ENCODE data around the gene DLGAP1.

The DLGAP1 gene

DNA sequence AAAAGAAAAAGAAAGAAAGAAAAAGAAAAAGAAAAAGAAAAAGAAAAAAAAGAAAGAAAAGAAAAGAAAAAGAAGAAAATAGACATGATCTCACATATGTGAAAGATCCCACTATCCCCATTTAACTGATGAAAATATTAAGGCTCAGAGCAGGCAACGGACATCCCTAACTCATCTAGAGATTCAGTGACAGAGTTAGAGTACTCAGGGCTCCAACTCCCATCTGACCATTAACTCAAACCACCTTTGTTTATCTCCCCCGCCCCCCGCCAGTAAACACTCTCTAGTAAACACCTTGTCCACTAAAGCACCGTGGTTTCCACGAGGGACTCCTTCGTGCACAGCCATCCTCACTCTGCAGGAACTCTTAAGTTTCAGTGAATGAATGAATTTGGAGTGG, 862.2 kb downstream of the DLGAP1 start:
- DNase-seq, result peak in 2 of 42 donors; percentile 18 to 33
- intact Hi-C loops (cut with DNase I), result loop anchor here (5.0 kb wide), 1 partner anchor 141 kb away; the partner anchor contains the start of gene TGIF1

GRCh38 chr18:3590096-3590630, 864.9 kb downstream of the DLGAP1 start:
- peak in 1 of 42 donors; percentile 22 for DNase-seq
- intact Hi-C loops (cut with DNase I), result loop anchor here (5.0 kb wide), 1 partner anchor 138 kb away; the partner anchor contains the start of gene TGIF1

- DNase-seq, result peak in 41 of 42 donors; percentile 60 to 91 (median 78)
- intact Hi-C loops (cut with DNase I), result loop anchor here (2.0 to 10.0 kb wide), 2 partner anchors 61 to 303 kb away; no protein-coding TSS in a partner anchor
Measured at GRCh38 chr18:3585656-3586509, 869.2 kb downstream of the DLGAP1 start.

DNA sequence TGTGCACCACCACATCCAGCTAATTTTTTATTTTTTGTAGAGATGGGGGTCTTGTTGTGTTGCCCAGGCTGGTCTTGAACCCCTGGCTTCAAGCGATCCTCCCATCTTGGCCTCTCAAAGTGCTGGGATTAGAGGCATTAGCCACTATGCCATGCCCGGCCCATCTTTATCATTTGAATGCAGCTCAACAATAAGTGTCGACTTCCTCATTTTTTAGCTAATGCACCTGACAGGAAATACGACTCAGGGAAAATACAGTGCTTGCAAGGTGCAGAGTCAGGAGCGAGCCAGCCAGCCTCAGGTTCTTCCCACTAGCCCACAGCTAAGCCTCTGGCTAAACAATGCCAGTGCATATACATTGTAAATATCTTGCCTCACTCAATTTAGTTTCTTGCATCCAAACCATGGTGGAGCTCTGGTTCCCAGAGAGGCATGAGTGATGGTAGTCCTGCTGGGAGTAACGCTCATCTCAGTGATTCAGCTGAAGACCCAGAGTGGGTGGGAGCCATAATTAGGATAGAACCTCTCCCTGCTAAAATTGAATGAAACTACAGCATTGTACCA, 870.1 kb downstream of the DLGAP1 start:
- DNase-seq, result peak in 11 of 42 donors; percentile 15 to 70 (median 42)
- intact Hi-C loops (cut with DNase I), result loop anchor here (2.0 to 10.0 kb wide), 2 partner anchors 60 to 302 kb away; no protein-coding TSS in a partner anchor

DNA sequence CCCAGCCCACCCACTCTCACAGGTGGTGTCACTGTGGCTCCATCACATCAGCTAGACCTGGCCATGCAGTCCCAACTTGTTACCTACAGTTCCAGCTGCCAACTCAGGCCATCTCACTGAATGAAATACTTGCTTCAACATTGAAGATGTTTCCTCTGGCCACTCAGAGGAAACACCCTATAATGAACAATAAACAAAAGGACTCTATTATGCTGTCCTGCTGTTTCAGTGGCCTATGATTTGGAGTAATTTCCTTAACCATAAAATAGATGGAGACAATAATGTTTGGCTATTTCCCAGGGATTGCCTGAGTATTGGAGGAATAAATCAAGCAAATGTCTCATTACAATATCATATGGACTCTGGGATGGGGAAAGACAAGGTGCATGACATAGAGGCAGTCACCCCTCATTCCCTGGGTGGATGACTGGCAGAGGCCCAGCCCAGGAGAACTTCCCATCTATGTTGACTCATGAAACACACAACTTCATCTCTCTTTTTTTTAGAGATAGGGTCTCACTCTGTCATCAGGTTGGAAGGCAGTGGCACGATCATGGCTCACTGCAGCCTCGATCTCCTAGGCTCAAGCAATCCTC, 870.7 kb downstream of the DLGAP1 start:
- intact Hi-C loops (cut with DNase I), result loop anchor here (2.0 to 10.0 kb wide), 2 partner anchors 60 to 302 kb away; no protein-coding TSS in a partner anchor
- DNase-seq, result peak in 2 of 42 donors; percentile 6 to 30

- intact Hi-C loops (cut with DNase I), result loop anchor here (2.0 to 10.0 kb wide), 2 partner anchors 59 to 301 kb away; no protein-coding TSS in a partner anchor
- peak in 2 of 42 donors; percentile 3 to 6 for DNase-seq
Measured at GRCh38 chr18:3583873-3584247, 871.2 kb downstream of the DLGAP1 start.

GRCh38 chr18:3583106-3583872, 871.8 kb downstream of the DLGAP1 start:
- intact Hi-C loops (cut with DNase I), result loop anchor here (10.0 kb wide), 1 partner anchor 58 kb away; no protein-coding TSS in a partner anchor
- DNase-seq, result peak in 1 of 42 donors; percentile 8

DNA sequence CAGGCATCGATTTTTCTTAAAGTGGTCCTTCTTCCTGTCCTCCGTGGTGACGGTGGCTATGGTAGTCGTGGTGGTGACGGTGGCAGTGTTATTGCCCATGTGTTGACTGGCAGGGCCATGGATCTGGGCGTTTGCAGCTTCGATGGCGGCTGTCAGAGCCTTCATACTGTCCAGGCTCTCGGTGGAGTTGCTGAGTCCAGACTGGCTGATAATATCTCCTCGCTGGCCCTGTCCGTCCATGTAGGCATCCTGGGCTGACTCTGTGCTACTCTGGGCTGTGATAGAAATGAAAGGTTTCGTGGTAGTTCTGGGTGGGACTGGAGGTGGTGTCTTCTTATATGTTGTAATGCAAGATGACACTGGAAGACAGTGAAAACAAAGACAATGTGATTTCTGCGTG, 873.2 kb downstream of the DLGAP1 start:
- DNase-seq, result peak in 1 of 42 donors; percentile 29
- intact Hi-C loops (cut with DNase I), result loop anchor here (10.0 kb wide), 1 partner anchor 57 kb away; no protein-coding TSS in a partner anchor

- intact Hi-C loops (cut with DNase I), result loop anchor here (10.0 kb wide), 1 partner anchor 56 kb away; no protein-coding TSS in a partner anchor
Measured at GRCh38 chr18:3580523-3581025, 874.5 kb downstream of the DLGAP1 start.

DNA sequence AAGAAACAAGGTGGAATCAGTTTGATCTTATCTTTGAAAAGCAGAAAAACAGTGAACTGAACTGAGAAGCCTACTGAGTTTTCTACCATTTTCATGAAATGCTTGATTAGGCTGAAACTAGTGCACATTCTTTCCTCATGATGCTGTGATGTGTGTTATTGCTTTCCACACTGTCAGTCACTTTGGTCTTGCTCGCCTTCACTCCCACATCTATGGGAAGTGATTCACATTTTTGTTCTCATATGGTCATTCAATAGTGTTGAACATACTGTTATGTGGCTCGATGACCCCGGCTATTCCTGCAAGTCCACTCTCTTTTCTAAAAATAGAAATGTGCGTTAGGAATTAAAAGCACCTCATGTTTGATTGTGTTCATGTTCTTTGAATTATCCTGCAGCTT, 875.4 kb downstream of the DLGAP1 start:
- intact Hi-C loops (cut with DNase I), result loop anchor here (10.0 kb wide), 1 partner anchor 55 kb away; no protein-coding TSS in a partner anchor
- DNase-seq, result peak in 1 of 42 donors; percentile 23

More at GRCh38 chr18:3580523-3581025, 874.5 kb downstream of the DLGAP1 start:
- DNase-seq, result peak in 1 of 42 donors; percentile 9

DNA sequence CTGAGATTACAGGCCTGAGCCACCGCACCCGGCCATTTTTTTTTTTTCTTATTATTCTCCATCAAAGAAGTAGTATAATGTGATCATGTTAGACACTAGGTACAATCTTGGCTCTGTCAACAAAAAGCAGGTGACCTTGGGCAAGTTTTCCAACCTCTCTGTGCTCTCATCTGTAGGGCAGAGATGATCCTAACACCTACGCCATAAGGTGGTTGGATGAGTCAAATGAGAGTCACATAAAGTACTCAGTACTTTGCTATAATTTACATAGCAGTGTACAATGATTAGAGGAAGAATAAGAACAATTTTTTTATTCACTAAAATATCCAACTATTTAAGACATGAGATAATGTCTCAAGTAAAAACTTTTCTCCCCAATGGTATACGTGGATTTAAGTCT, 876.5 kb downstream of the DLGAP1 start:
- peak in 1 of 42 donors; percentile 35 for DNase-seq
- intact Hi-C loops (cut with DNase I), result no loop called here

DNA sequence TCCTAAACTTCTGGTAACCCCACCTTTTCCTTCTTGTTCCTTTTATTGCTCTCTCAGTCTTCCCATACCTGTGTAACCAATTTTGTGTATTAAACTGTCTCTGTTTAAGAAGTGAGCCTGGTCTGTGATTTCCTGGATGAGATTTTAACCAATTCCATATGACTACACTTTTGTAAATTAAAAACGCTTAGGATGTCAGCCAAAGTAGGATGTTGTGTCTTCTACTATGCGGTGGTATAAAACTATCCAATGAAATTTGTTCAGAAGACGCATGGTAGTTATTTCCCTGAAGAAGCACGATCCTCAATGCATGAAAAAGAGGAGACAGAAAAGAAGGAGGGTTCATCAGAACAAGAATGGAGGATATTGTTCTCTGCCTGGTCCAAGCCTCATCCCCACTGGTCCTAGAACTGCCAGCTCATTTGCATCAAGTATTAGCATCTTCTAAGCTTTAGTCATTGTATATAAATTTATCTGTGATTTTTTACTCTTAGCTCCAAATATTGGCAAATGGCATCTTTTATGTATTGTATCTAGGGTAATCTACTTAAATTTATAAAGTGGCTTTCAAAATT, 877.7 kb downstream of the DLGAP1 start:
- intact Hi-C loops (cut with DNase I), result no loop called here
- DNase-seq, result peak in 2 of 42 donors; percentile 31 to 38

GRCh38 chr18:3572761-3573160, 882.3 kb downstream of the DLGAP1 start:
- intact Hi-C loops (cut with DNase I), result no loop called here
- no peak for DNase-seq

DNA sequence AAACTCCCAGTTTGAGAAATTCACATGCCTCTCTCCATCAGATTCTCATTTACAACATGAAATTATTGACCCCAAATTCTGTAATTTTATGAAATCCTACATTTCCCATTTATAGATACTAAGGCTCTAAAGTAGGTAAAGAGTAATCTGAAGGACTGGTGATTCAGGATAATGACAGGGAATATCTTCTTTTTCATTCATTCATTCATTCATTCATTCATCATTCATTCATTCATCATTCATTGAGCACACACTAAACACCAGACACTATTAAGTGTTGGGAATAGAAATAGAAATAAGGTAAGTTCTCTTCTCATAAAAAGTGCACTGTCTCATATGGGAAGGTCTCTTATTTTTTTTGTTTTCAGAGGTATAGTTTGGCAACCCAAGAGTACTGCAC, 888.3 kb downstream of the DLGAP1 start:
- intact Hi-C loops (cut with DNase I), result no loop called here
- no peak for DNase-seq

DNA sequence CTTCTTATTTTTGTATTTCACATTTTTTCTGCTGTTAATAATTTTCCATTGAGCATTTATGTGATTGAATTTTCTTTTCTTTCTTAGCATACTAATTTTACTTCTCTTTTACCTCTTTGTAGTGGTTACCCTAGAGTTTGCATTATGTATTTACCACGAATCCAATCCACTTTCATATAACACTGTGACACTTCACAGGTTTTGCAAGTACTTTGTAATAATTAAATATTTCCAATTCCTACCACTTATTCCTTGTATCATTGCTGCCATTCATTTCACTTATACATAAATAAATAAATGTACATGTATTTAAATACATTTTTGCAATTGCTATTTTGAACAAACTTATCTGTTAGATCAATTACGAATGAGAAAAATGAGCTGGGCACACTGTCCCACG, 894.4 kb downstream of the DLGAP1 start:
- no peak for DNase-seq
- intact Hi-C loops (cut with DNase I), result no loop called here

- no peak for DNase-seq
- intact Hi-C loops (cut with DNase I), result no loop called here
Measured at GRCh38 chr18:3554811-3555427, 900.2 kb downstream of the DLGAP1 start.

- DNase-seq, result no peak
- intact Hi-C loops (cut with DNase I), result no loop called here
Measured at GRCh38 chr18:3554091-3554601, 901.0 kb downstream of the DLGAP1 start.

Data from head of caudate nucleus (tissue), 42 donors.